ENCODE data around the gene ZNF621. TPM values are rescaled to one million over a fixed set of nuclear protein-coding genes. Genes with fewer than 3 reads are reported as not detected.

ZNF621 gene
- total RNA-seq, 1 donor from 2014 or later = 13.3 TPM

DNA sequence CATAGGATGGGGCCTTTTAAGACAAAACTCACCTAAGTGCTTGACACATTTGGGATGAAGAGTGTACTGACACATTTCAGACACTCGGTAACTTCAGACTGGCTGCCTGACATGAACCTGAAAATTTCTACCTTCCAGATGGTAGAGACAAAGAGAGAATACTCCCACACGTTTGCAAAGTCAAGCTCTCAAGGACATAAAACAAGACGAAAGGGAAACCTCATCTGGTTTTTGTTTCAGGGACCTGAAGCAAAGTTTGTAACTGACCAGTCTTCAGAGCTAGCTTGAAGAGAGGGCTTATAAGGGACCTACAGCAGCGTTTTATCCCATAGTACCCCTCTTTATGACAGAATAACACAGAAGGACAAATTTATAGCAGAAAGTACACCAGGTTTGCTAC, 41.9 kb downstream of the ZNF621 start:
- H3K27ac ChIP-seq = no peak overlapping the region
- H3K4me1 ChIP-seq = no peaks in the 10 kb centered on the region
- H3K4me3 ChIP-seq = no peak overlapping the region
- no peaks in the 10 kb centered on the region for H3K9me3 ChIP-seq
- DNase-seq (ENCODE audit: extremely low spot score in 2 of 2) = no peak
- no peaks in the 10 kb centered on the region for H3K27me3 ChIP-seq
- TF ChIP-seq POLR2AphosphoS5 (IDR thresholded peaks at IDR 0.05; ENCODE audit: insufficient read depth in 1 of 2, low read depth in 1 of 2) (no peak), CTCF (IDR thresholded peaks at IDR 0.05) (no peak)
- intact Hi-C loops (cut with DNase I) = no loop called here
- H3K36me3 ChIP-seq = no peaks in the 10 kb centered on the region

- Histone ChIP-seq H3K4me3 (no peak overlapping the region), H3K36me3 (no peaks in the 10 kb centered on the region), H3K4me1 (no peaks in the 10 kb centered on the region), H3K27ac (no peak overlapping the region), H3K27me3 (no peaks in the 10 kb centered on the region), H3K9me3 (no peaks in the 10 kb centered on the region)
- no peak for DNase-seq (ENCODE audit: extremely low spot score in 2 of 2)
- TF ChIP-seq POLR2AphosphoS5 (IDR thresholded peaks at IDR 0.05; ENCODE audit: insufficient read depth in 1 of 2, low read depth in 1 of 2) = no peak
- TF ChIP-seq POLR2A (IDR thresholded peaks at IDR 0.05) = no peak
- no peak for TF ChIP-seq CTCF (IDR thresholded peaks at IDR 0.05)
- intact Hi-C loops (cut with DNase I) = no loop called here
Measured at GRCh38 chr3:40572588-40572987, 47.8 kb downstream of the ZNF621 start.

GRCh38 chr3:40574050-40574449, 49.3 kb downstream of the ZNF621 start:
- Histone ChIP-seq H3K9me3 (no peaks in the 10 kb centered on the region), H3K4me3 (no peak overlapping the region), H3K36me3 (no peaks in the 10 kb centered on the region), H3K27me3 (no peaks in the 10 kb centered on the region), H3K27ac (no peak overlapping the region), H3K4me1 (no peaks in the 10 kb centered on the region)
- TF ChIP-seq POLR2AphosphoS5 (IDR thresholded peaks at IDR 0.05; ENCODE audit: insufficient read depth in 1 of 2, low read depth in 1 of 2) (no peak), POLR2A (IDR thresholded peaks at IDR 0.05) (no peak), CTCF (IDR thresholded peaks at IDR 0.05) (no peak)
- intact Hi-C loops (cut with DNase I) = no loop called here
- no peak for DNase-seq (ENCODE audit: extremely low spot score in 2 of 2)

- intact Hi-C loops (cut with DNase I) = no loop called here
- DNase-seq (ENCODE audit: extremely low spot score in 2 of 2) = no peak
- H3K36me3 ChIP-seq = no peaks in the 10 kb centered on the region
- no peak overlapping the region for H3K4me3 ChIP-seq
- H3K9me3 ChIP-seq = no peaks in the 10 kb centered on the region
- TF ChIP-seq POLR2AphosphoS5 (IDR thresholded peaks at IDR 0.05; ENCODE audit: insufficient read depth in 1 of 2, low read depth in 1 of 2) = no peak
- no peak for TF ChIP-seq CTCF (IDR thresholded peaks at IDR 0.05)
- no peak for TF ChIP-seq POLR2A (IDR thresholded peaks at IDR 0.05)
- H3K27ac ChIP-seq = no peak overlapping the region
- H3K27me3 ChIP-seq = no peaks in the 10 kb centered on the region
- no peaks in the 10 kb centered on the region for H3K4me1 ChIP-seq
Measured at GRCh38 chr3:40574661-40575060, 49.9 kb downstream of the ZNF621 start.

DNA sequence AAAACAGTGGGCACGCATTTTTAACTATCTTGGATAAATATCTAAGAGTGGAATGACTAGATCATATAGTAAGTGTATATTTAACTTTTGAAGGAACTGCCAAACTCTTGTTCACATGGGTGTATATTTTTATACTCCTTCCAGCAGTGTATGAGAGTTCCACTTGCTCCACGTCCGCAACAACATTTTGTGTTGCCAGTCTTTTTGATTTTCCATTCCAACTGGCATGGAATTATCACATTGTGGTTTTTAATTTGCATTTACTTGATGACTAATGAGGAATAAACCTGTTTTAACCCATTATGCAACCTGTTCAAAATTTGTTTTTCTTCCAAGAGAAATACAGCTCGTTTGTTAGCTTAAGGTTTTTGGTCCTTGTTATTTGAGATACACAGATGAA, 51.6 kb downstream of the ZNF621 start:
- intact Hi-C loops (cut with DNase I) = no loop called here
- TF ChIP-seq POLR2AphosphoS5 (IDR thresholded peaks at IDR 0.05; ENCODE audit: insufficient read depth in 1 of 2, low read depth in 1 of 2) = no peak
- no peaks in the 10 kb centered on the region for H3K27me3 ChIP-seq

More for the DNA sequence above, 51.6 kb downstream of the ZNF621 start:
- DNase-seq (ENCODE audit: extremely low spot score in 2 of 2) = no peak
- H3K27ac ChIP-seq = no peak overlapping the region
- no peaks in the 10 kb centered on the region for H3K9me3 ChIP-seq
- no peaks in the 10 kb centered on the region for H3K36me3 ChIP-seq
- H3K4me1 ChIP-seq = no peaks in the 10 kb centered on the region
- no peak overlapping the region for H3K4me3 ChIP-seq
